Lower leg skin (tissue), 4 donors: ENCODE data around the gene OSTC. TPM values are rescaled to one million over a fixed set of nuclear protein-coding genes. Genes with fewer than 3 reads are reported as not detected.

Experiments
- DNase-seq, 2 donors: peaks; one replicate each; pipeline ENCODE4 v3.0.0-alpha.2; 2019; ENCODE audit warnings: low spot score in 2 of 2
- H3K4me3 ChIP-seq: fragments of 200-600 bp; sonication (generic); 2 replicates; pipeline ENCODE4 v1.5.1; 2017; ENCODE audit warnings: mild to moderate bottlenecking, low read depth; ENCODE audit not compliant: poor library complexity, severe bottlenecking
- CTCF ChIP-seq, 3 donors: fragments of 450-650 bp; IDR thresholded peaks; one replicate each; pipeline ENCODE4 v1.5.1; 2016; ENCODE audit warnings: antibody characterized with exemption in 3 of 3, mild to moderate bottlenecking in 3 of 3, moderate library complexity in 2 of 3
- POLR2A ChIP-seq, 2 donors: fragments of 450-650 bp; IDR thresholded peaks; one replicate each; pipeline ENCODE4 v1.6.1; 2016 to 2017; ENCODE audit warnings: antibody characterized with exemption in 2 of 2, mild to moderate bottlenecking in 1 of 2, moderate library complexity in 1 of 2
- WGBS, 2 donors: methylation state at CpG; one replicate each; pipeline ENCODE4 v1.1.5; 2018; 5-methylcytosine and 5-hydroxymethylcytosine counted together
- intact Hi-C: fragments of 100-400 bp; cut with DNase I; formaldehyde crosslinking; loops from one replicate; pipeline ENCODE4 v1.15.0; 2023; ENCODE audit warnings: low total_unique reads
- total RNA-seq, 4 donors: library from RNA; depleted of rRNA; stranded (reverse); fragments of >200 nt; gene quantifications; one replicate each; pipeline ENCODE4 v1.1.0, GENCODE V29; 2016

OSTC gene
- total RNA-seq, 4 donors from 2014 or later = 21.5 to 55.3 (median 39.3) TPM

- intact Hi-C loops = no loop called here
- DNase-seq = no peak
- TF ChIP-seq POLR2A (IDR thresholded peaks at IDR 0.05) = no peak
- no peak for TF ChIP-seq CTCF (IDR thresholded peaks at IDR 0.05)
- WGBS, 2 donors = 78 to 79% methylated on average over 8 of the region's 8 CpGs
- H3K4me3 ChIP-seq = no peak overlapping the region
Observed at GRCh38 chr4:108635070-108635655, 15.2 kb upstream of the OSTC start.

GRCh38 chr4:108636246-108636645 is 14.2 kb upstream of the OSTC start:
- no peak for TF ChIP-seq POLR2A (IDR thresholded peaks at IDR 0.05)
- TF ChIP-seq CTCF (IDR thresholded peaks at IDR 0.05) = no peak
- DNase-seq = no peak
- no peak overlapping the region for H3K4me3 ChIP-seq
- intact Hi-C loops = no loop called here
- WGBS, 2 donors = 55 to 59% methylated on average over 1 of the region's 1 CpG

- intact Hi-C loops = no loop called here
- H3K4me3 ChIP-seq = no peak overlapping the region
- WGBS, 2 donors = 48 to 52% methylated on average over 2 of the region's 2 CpGs
- TF ChIP-seq POLR2A (IDR thresholded peaks at IDR 0.05) (no peak), CTCF (IDR thresholded peaks at IDR 0.05) (no peak)
- no peak for DNase-seq
Observed at GRCh38 chr4:108637856-108638255, 12.5 kb upstream of the OSTC start.

GRCh38 chr4:108644237-108644636 is 6.2 kb upstream of the OSTC start:
- TF ChIP-seq POLR2A (IDR thresholded peaks at IDR 0.05) (no peak), CTCF (IDR thresholded peaks at IDR 0.05) (no peak)
- DNase-seq = no peak
- H3K4me3 ChIP-seq = no peak overlapping the region
- WGBS, 2 donors = 68% methylated on average over 1 of the region's 1 CpG
- intact Hi-C loops = no loop called here

GRCh38 chr4:108646706-108647105 is 3.7 kb upstream of the OSTC start:
- WGBS, 2 donors = 87 to 90% methylated on average over 3 of the region's 3 CpGs
- H3K4me3 ChIP-seq = no peak overlapping the region
- DNase-seq = no peak
- intact Hi-C loops = no loop called here
- no peak for TF ChIP-seq POLR2A (IDR thresholded peaks at IDR 0.05)
- no peak for TF ChIP-seq CTCF (IDR thresholded peaks at IDR 0.05)

- no peak for DNase-seq
- WGBS, 2 donors = 0 to 2% methylated on average over 6 of the region's 6 CpGs
- no peak for TF ChIP-seq POLR2A (IDR thresholded peaks at IDR 0.05)
- intact Hi-C loops = no loop called here
- H3K4me3 ChIP-seq = no peak overlapping the region
Observed at GRCh38 chr4:108649863-108650211, 562 bp upstream of the OSTC start.
